Caki2 (cell line): ENCODE results near the gene ZNF81. TPM values are rescaled to one million over a fixed set of nuclear protein-coding genes. Genes with fewer than 3 reads are reported as not detected.
"Not testable (repeated sequence)": the region's sequence is repeated elsewhere in the genome, so short reads cannot be mapped to it uniquely, and the experiment has no call there.

ENCODE experiments used
- DNase-seq: peaks from one replicate; pipeline ENCODE4 v3.0.0-alpha.2; 2015; ENCODE audit warnings: low read depth
- in situ Hi-C: cut with HindIII; loops from 2 replicates; pipeline ENCODE4 v1.10.0; 2016; ENCODE audit warnings: low sequenced_read_pairs, low pct_unique_long_range_greater_than_20kb, mixed read lengths
- total RNA-seq: library from RNA; depleted of rRNA; stranded (reverse); fragments of >200 nt; shearing (Covaris generic); gene quantifications from 2 replicates; pipeline ENCODE4 v1.2.3, GENCODE V29; 2014; ENCODE audit warnings: low replicate concordance; rRNA removed

The ZNF81 gene
- 0.49 and 9.5 TPM in 2 replicates for total RNA-seq

DNA sequence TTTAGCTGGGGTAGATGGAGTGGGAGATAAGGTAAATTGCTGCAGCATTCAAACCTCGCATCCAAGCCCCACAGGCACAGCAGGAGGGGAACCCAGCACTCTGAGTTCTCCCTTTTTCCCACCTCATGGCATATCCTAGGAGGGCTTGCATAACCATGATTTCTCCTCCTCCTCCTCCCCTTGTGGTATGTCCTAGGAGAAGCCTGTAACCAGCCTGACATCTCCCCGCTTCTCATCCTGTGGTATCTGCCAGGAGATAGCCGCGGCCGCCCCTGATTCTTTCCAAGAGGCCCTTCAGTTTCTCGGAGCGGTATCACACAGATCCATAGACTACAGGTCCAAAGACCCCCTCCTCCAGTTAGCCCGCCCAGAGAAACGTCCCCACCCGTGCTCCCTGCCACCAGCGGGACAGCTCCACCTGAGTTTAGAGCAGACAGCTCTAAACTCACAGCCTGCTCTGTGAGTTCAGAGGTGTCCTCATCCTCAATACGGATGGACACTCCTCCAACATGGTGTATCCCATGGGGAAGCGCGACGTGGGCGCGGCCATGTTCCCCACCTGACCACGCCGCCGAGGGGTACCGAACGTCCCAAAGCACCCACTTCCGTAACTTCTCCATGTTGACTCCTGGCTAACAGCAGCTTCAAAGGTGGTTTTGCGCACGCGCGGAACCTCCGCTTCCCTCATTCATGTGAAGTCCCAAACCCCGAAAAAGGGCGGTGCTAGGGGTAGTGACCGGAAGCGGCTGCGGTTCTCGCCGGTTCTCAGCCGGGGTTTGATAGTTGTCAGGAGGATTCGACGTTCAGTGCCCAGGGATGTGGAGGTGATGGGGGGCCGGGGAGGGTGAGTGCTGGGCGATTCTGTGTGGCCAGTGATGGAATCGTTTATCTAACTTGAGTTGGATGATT, at the start of gene ZNF81:
TSS of gene ZNF81 (plus strand) at position 739 of the 909 bp plus-strand sequence. CDS start 9,366 bp downstream, outside the sequence.
- in situ Hi-C loops: no loop called here
- peak; percentile 93 for DNase-seq

DNA sequence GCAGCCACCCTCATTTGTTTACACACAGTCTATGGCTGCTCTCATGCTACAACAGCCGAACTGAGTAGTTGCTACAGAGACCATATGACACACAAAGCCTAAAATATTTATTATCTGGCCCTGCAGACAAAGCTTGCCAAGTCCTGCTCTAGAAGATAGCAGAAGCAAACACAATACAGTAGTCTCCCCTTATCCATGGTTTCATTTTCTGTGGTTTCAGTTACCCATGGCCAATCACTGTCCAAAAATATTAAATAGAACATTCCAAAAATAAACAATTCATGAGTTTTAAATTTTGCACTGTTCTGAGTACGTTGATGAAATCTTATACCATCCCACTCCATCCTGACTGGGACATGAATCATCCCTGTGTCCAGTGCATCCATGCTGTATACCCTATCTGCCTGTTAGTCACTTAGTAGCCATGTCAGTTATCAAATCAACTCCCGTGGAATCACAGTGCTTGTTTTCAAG, 40.2 kb upstream of the ZNF81 start:
- in situ Hi-C loops: no loop called here
- no peak for DNase-seq

DNA sequence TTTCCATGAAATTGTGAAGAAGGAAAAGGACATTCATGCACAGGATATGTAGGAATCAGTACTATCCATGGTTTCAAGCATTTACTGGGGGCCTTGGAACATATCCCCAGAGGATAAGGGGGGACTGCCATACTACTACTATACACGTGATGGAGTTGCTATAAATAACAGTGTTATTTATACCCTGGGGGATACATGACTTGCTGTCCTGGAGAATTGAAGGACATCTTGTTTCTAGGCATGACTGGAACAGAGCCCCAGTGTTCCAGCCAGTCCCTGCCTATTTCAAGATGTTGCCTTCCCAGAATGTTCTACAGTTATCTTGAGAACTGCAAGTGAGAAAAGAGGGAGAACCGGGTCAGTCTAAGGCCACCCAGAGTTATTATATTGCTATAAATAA, 39.6 kb upstream of the ZNF81 start:
- in situ Hi-C loops: no loop called here
- no peak for DNase-seq

DNA sequence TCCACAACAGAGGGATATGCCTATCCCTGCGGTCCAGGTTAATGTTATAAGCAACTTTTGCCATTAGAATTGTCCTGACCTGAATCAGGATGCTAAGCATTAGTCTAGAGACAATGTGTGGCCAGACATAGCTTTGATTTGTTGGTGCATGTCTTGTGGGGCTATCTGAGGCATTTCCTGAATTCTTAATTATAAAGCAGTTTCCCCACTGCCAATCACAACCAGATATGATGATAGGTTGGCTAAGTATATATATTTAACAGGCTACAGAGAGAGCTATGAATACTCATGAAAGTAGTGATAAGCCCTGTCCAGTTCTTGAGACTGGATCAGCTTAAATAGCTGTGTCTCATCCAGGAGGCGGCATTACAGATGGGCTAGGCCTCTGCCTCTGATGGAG, 37.8 kb upstream of the ZNF81 start:
- no peak for DNase-seq
- in situ Hi-C loops: no loop called here

DNA sequence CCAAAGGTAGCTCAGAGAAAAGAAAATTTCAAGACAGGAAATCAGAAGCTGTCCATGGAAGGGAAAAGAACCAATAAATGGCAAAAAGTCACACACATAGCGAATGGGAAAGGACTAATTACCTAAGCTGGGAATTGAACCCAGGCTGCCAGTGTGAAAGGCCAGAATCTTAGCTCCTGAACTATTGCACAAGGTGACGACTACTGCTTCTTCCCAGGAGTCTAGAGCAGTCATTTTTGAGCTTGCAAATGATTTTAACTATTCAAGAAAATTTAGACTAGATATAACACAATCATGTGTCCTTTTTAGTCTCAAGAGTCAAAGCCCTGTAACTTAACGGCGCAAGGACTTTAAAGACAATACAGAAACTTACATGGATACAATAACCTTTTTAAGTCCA, 34.1 kb upstream of the ZNF81 start:
- peak; percentile 3 for DNase-seq
- in situ Hi-C loops: no loop called here

DNA sequence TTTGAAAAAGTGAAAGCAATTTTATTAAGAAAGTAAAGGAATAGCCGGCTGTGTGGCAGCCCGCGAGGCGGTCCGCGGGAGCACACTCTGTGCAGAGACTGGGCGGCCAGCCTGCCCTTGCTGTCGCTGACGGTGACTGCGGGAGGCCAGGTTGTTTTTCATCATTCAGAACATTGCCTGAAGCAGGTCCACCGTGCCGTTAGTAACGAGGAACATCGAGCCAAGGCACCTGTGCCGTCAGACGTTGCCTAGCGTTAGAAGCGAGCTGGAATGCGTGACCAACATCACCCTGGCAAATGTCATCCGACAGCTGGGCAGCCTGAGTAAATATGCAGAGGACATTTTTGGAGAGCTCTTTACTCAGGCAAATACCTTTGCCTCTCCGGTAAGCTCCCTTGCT, 33.6 kb upstream of the ZNF81 start:
- DNase-seq, in situ Hi-C loops: not testable (repeated sequence)

DNA sequence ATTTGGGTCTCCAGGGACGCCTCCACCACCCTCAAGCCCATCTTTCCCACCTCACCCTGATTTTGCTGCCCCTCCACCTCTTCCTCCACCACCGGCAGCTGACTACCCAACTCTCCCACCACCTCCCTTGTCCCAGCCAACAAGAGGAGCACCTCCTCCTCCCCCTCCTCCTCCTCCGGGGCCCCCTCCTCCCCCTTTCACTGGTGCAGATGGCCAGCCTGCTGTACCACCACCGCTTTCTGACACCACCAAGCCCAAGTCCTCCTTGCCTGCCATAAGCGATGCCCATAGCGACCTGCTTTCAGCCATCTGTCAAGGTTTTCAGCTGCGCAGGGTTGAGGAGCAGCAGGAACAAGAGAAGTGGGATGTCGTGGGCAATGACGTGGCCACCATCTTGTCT, 32.4 kb upstream of the ZNF81 start:
- no peak for DNase-seq
- in situ Hi-C loops: no loop called here

DNA sequence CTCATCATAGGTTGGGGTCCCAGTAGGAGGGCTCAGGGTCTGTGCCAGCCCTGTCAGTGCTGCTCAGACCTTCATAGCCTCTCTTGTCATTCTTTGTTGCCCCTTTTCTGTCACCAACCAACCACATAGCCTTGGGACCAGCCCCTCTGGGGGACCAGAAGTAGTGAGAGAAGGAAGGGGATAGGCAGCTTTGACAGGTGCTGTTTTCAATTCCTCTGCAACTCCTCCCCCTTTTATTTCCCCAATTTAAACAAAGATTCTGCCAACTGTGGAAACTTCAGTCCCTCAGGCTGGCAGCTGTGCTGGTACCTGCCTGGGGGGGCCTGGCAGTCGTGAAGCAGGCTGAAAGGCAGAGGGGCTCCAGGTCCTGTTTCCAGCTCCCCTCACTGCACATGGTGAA, 30.9 kb upstream of the ZNF81 start:
- DNase-seq, in situ Hi-C loops: not testable (repeated sequence)

DNA sequence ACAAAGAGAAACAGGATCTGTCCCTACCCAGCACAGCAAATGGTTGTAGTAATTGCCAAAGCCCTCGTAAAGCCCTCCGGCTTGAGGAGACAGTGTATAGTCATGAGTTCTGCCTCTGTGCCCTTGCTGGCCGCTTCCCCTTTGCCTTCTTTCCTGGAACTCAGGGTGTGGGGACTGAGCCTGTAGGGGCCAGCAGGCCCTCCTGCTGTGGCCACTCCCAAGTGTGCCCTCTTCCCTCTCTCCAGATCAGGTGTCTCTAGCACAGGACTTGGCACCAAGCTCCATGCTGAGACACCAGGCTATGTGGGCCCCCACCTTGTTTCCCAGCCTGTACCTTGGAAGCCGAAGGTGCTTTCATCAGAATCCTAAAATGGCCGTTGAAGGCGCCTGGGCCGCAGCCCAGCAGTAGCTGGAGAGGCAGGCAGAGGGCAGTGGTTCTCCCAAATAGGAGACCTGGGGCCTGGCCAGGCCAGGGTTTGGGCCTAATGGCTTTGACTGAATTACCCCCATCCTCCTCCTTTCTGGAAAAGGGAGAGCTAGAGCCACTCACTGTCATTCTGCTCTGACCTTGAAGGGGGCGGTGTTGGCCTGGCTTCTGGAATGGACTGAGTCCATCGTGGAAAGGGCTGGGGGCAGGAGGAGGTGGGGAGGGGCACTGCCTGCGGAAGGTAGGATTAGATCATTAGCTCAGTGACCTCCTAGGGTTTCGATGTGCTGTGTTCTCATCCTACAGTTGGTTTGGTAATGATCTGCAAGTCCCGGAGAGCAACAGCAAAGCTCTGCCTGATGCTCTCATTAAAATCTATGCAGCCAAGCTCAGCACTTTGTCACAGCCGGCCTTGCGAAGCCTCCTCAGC, 30.1 kb upstream of the ZNF81 start:
- in situ Hi-C loops, DNase-seq: not testable (repeated sequence)

DNA sequence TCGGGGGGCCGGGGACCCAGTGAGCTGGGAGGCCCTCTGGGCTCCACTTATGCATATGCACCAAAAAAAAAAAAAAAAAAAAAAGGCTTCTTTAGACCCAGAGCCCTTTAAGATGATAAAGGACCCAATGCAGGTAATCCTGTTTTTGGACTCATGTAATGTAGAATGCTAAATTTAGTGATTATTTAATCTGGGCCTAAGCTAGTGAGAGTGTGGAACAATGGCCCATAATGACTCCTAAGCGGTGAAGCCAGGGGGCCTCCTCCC, 29.5 kb upstream of the ZNF81 start:
- in situ Hi-C loops, DNase-seq: not testable (repeated sequence)

DNA sequence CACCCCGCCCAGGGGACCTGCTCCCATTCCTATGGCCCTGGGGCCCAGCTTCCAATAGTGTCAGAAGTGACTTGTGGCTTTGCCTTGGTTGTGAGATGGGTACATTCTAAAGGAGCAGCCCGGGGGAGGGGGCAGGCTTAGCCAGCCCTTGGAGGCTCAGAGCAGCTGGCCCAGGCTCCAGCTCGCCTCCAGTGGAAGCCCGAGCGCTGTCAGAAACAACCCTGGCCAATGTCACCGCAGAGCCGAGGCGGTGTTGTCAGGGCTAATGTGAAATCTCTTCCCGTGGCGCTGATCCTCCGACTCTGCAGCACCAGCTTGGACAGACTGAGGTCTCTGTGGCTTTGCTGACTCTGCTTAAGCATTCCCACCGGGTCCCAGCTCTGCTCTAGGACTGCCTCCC, 29.2 kb upstream of the ZNF81 start:
- in situ Hi-C loops: no loop called here
- DNase-seq: no peak

DNA sequence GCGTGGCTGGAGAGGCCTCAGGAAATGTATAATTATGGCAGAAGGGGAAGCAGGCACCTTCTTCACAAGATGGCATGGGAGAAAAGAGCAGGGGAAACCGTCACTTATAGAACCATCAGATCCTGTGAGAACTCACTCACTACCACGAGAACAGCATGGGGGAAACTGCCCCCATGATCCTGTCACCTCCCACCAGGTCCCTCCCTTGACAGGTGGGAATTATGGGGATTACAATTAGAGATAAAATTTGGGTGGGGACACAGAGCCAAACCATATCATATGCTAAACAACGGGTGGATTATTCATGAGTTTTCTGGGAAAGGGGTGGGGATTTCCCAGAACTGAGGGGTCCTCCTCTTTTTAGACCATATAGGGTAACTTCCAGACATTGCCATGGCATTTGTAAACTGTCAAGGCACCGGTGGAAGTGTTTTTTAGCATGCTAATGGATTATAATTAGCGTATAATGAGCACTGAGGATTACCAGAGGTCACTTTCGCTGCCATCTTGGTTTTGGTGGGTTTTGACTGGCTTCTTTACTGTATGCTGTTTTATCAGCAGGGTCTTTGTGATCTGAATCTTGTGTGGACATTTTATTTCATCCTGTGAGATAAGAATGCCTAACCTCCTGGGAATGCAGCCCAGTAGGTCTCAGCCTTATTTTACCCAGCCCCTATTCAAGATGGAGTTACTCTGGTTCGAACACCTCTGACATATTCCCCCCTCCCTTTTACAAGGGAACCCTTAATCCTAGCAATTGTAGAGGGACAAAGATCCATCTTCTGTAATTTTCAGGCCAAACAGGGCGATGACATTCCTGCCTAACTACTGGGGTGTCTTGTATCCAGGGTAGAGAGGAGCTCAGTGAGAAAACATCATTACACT, 27.6 kb upstream of the ZNF81 start:
- in situ Hi-C loops: no loop called here

DNA sequence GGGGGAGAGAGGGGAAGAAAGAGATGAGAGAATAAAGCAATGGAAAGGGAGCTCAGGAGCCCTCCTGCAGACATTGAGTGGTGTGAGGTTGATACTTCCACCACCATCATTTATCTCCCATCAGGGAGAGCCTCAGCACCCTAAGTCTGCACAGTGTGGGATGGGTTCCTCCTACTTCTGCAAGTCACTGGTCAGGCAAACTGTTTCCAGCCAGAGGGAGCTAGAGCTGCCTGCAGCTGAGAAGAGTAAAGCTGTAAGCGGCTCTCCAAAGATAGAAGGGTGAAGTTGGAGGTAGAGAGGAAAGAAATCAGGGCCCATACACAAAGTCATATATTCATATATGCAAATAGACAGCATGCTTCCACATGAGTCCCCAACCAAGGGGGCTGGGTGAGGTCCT, 21.9 kb upstream of the ZNF81 start:
- in situ Hi-C loops: no loop called here
- DNase-seq: no peak

More for the DNA sequence above, 27.6 kb upstream of the ZNF81 start:
- DNase-seq: no peak

DNA sequence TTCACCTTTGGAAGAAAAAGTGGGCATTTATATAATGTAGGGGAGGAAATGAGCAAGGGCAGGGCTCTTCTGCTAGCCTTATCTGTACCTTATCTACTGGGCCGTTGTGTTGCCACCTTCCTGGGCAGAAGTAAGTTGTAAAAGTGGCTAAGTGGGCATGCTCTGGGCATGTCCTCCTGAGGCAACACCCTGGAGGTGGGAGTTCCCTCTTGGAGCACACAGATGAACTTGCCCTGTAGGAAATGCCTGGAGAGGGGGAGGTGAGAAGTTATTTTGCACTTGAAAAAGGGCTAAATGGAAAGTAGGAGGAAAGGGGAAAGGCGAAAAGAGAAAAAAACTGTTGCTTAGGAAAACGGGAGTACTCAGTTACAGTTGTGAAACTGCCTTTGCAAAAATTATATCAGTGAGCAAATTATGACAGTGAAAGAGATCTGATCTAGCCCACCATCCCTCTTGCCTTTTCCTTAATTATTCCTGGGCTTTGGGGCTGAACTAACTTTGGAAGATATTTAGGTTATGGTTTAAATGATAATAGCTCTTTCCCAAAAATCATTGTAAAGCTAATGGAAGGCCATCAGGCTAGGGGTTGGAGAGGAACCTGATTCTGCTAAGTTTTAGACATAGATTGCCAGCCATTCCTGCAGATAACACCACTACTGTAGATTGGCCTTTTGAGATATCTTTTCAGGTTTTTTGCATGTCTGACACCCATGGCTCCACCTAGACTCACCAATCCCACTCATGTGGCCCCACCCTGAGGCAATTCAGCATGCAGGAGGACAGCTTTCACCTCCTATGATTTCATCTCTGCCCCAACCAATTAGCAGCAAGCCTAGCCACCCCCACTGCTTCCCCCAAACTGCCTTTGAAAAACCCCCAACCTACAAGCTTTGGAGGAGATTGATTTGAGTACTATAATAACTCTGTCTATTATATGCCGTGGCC, 20.5 kb upstream of the ZNF81 start:
- no peak for DNase-seq
- in situ Hi-C loops: no loop called here

DNA sequence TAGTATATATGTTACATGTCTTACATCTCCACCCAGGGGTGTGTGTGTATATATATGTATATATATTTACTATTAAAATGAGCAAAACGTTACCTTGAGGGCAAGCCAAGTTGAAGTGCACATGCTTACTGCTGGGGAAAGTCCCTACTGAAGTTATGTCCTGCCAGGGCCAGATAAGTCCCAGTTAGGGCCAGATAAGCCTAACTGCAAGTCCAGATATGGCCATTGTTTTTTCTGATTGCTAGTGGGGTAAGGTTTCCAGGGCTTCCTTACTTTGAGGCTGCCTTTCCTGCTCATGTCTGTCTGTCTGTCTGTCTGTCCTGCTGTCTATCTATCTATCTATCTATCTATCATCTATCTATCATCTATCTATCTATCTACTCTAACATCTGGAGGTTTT, 19.3 kb upstream of the ZNF81 start:
- in situ Hi-C loops: no loop called here

DNA sequence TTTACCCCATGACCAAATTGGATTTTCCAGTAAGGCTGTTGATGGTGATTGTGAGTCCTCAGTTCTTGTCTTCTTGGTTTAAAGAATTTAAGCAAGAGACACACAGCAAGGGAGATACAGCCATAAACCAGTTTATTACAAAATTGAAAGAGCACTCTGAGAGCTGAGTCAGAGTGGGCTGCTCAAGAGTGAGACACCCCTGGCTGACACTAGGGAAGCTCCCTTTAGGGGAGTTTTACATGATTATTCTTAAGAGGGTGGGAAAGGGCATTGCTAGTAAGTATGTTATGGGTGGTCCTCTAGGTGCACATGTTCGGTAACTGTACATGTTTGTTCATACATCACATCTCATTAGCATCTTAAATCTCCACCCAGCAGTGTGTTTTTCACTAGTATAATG, 18.8 kb upstream of the ZNF81 start:
- no peak for DNase-seq
- in situ Hi-C loops: no loop called here

More for the DNA sequence above, 19.3 kb upstream of the ZNF81 start:
- no peak for DNase-seq

DNA sequence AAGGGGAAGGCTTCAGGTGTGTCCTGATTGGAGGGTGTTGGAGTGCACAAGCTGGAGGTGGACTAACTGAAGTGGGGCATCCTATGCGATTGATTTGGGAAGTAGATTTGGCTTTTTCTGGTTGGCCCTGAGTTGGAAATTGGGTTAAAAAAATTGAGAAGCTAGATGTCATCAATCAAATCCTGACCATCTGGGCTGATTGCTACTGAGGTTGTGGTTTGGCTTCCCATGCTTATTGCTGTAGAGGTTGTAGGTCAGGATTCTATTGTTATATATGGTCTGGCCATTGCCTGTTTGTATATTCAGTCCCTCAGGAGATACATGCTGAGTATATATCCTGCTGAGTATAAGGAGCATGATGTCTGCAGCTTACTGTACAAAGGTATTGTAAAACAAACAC, 7.7 kb upstream of the ZNF81 start:
- DNase-seq: no peak
- in situ Hi-C loops: no loop called here
